Neutrophil (primary cell): ENCODE measurements around the gene FAM184A.
"Not testable (repeated sequence)": the region's sequence is repeated elsewhere in the genome, so short reads cannot be mapped to it uniquely, and the experiment has no call there.

Experiments used
- H3K27ac ChIP-seq: fragments of 200-600 bp; sonication (generic); 2 replicates; pipeline ENCODE4 v1.5.1; 2016; ENCODE audit warnings: mild to moderate bottlenecking, moderate library complexity
- H3K27me3 ChIP-seq: fragments of 200-600 bp; sonication (generic); 2 replicates; pipeline ENCODE4 v1.6.0; 2016; ENCODE audit warnings: mild to moderate bottlenecking
- H3K36me3 ChIP-seq: fragments of 200-600 bp; sonication (generic); 2 replicates; pipeline ENCODE4 v1.5.1; 2017
- H3K4me1 ChIP-seq, 2 experiments: fragments of 200-600 bp in 1 of 2; sonication (generic) in 1 of 2; 1 replicate in 1 of 2; 2 replicates in 1 of 2; pipeline versions ENCODE4 v1.5.1 to v1.6.1; 2013 to 2016; ENCODE audit warnings: low read depth in 1 of 2, low read length in 1 of 2, mild to moderate bottlenecking in 1 of 2, moderate library complexity in 1 of 2; ENCODE audit not compliant: control insufficient read depth in 1 of 2, insufficient read depth in 1 of 2
- H3K4me3 ChIP-seq, 2 experiments: fragments of 200-600 bp in 1 of 2; sonication (generic) in 1 of 2; 1 replicate in 1 of 2; 2 replicates in 1 of 2; pipeline ENCODE4 v1.5.1; 2013 to 2016; ENCODE audit warnings: low read depth in 1 of 2, low read length in 1 of 2, mild to moderate bottlenecking in 1 of 2, moderate library complexity in 1 of 2
- H3K9me3 ChIP-seq: fragments of 200-600 bp; sonication (generic); 2 replicates; pipeline ENCODE4 v1.5.1; 2016
- TF ChIP-seq, protein P1 (sequence below): fragments of 200-600 bp; sonication (generic); IDR thresholded peaks from 2 replicates; pipeline ENCODE4 v1.5.1; 2016; ENCODE audit warnings: antibody characterized with exemption

Gene FAM184A

DNA sequence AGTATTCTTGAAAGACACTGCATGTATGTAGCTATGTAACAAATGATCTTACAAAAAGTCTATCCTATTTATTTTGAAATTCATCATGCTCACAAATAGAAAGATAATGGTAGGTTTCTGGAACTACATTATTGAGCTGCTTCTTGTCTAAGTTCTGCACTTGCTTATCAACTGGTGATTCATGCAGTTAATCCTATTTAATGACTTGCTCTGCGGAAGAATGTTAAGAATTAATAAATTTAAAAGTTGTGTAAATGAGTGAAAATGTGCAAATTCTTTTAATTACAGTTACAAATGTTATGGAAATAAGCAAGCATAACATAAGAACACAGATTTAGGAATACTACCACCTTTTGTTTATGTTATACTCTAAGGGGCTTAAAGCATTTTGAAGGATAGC is 76.4 kb downstream of the FAM184A start:
- Histone ChIP-seq H3K36me3 (no peaks in the 10 kb centered on the region), H3K9me3 (no peaks in the 10 kb centered on the region), H3K27me3 (no peaks in the 10 kb centered on the region), H3K4me1 (no peaks in the 10 kb centered on the region), H3K4me3 (no peak overlapping the region), H3K27ac (no peak overlapping the region)
- TF ChIP-seq, protein P1, sequence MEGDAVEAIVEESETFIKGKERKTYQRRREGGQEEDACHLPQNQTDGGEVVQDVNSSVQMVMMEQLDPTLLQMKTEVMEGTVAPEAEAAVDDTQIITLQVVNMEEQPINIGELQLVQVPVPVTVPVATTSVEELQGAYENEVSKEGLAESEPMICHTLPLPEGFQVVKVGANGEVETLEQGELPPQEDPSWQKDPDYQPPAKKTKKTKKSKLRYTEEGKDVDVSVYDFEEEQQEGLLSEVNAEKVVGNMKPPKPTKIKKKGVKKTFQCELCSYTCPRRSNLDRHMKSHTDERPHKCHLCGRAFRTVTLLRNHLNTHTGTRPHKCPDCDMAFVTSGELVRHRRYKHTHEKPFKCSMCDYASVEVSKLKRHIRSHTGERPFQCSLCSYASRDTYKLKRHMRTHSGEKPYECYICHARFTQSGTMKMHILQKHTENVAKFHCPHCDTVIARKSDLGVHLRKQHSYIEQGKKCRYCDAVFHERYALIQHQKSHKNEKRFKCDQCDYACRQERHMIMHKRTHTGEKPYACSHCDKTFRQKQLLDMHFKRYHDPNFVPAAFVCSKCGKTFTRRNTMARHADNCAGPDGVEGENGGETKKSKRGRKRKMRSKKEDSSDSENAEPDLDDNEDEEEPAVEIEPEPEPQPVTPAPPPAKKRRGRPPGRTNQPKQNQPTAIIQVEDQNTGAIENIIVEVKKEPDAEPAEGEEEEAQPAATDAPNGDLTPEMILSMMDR = no peak

DNA sequence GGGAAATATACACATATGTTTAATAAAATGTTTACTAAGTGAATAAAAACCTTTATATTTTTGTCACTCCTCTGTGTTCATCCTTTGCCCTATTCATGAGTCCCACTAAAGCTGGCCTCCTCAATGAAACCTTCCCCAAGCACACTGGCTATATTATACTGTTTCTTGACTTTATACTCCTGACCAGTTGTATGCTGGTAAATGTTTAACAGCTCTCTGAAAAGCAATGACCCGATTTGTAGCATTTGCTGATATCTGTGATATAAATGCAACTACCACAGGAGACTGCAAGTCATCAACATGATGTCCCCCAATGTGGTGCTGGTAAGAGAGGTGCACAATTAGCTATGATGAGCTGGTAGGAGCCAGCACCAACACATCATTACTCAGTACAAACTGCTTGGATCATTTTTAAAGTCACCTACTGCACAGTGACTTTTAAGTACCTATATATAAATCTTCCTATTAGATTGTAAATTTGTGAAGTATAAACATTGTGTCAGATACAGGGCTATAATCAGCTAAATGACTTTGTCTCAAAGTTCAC is 78.9 kb downstream of the FAM184A start:
- Histone ChIP-seq H3K9me3 (no peaks in the 10 kb centered on the region), H3K27me3 (no peaks in the 10 kb centered on the region), H3K4me3 (no peak overlapping the region), H3K4me1 (no peaks in the 10 kb centered on the region), H3K36me3 (no peaks in the 10 kb centered on the region), H3K27ac (no peak overlapping the region)
- TF ChIP-seq, protein P1 = no peak

DNA sequence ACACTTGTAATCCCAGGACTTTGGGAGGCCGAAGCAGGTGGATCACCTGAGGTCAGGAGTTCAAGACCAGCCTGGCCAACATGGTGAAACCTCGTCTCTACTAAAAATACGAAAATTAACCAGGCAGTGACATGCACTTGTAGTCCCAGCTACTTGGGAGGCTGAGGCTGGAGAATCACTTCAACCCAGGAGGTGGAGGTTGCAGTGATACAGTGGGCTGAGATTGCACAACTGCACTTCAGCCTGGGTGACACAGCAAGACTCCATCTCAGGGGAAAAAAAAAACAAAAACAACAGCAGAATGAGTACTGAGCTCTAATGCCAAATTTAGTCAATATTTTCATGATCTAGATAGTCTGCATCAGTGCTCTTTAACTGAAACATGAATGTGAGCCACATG is 81.0 kb downstream of the FAM184A start:
- H3K27me3 ChIP-seq, H3K27ac ChIP-seq, H3K9me3 ChIP-seq, H3K4me1 ChIP-seq, H3K4me3 ChIP-seq, H3K36me3 ChIP-seq: not testable (repeated sequence)

DNA sequence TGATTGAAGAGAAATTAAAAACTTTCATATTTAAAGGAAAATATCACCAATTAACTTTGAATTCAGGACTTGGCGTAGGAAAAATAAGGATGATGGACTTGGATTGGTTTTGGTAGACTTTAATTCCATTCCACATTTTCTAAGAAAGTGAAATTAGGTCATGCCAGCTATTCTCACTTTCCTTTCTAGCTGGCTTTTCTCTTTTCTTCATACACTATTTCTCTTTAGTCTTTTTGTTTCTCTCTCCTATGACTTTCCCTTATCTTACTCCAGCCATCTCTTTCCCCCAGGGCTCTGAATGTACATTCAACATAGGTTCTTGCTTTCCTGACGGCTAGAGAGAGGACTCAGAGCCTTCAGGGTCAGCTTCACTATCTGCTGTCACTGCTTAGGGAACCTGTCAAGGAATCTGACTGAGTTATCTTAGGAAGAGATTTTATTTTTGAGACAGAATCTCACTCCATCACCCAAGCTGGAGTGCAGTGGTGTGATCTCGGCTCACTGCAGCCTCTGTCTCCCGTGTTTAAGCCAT is 82.1 kb downstream of the FAM184A start:
- Histone ChIP-seq H3K36me3 (no peaks in the 10 kb centered on the region), H3K27ac (no peak overlapping the region), H3K4me3 (no peak overlapping the region), H3K27me3 (no peaks in the 10 kb centered on the region), H3K9me3 (no peaks in the 10 kb centered on the region), H3K4me1 (no peaks in the 10 kb centered on the region)
- TF ChIP-seq, protein P1 = no peak

DNA sequence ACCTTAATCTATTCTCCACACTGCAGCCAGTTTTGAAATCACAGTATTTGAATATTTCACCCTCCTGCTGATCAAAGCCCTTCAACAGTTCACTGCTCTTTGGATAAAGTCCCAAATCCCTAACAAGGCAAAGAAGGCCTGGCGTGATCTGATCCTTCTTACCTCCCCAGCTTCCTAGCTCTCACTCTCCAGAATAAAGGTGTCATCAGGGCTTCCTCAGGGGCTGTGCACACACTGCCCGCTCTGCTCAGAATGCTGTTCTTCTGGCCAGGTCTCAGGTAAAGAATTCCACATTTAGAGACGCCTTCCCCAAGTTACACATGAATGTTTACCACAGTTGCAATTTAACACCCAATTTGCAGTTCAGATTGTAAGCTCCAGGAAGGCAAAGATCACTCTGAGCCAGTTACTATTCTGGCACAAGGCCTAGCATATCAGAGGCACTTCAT is 84.6 kb downstream of the FAM184A start:
- no peak overlapping the region for H3K4me3 ChIP-seq
- H3K36me3 ChIP-seq = no peaks in the 10 kb centered on the region
- TF ChIP-seq, protein P1 = no peak
- H3K4me1 ChIP-seq = no peaks in the 10 kb centered on the region
- H3K27ac ChIP-seq = no peak overlapping the region
- no peaks in the 10 kb centered on the region for H3K27me3 ChIP-seq
- H3K9me3 ChIP-seq = no peaks in the 10 kb centered on the region

DNA sequence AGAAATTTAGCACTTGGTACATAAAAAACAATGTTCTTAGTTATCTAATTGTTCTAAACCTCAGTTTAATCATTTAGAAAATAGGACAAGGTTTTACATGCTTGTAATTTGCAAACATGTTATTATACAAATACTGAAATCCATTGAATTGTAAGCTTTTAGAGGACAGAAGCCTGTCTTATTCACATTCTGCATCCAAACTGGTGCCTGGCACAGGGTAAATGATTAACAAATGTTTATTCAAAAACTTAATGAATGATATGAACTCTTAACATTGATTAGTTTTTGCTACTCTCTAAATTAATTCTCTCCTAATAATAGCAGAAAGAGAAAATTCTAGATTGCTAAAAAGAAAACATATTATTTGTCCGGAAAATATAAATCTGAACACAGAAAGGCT is 85.1 kb downstream of the FAM184A start:
- H3K9me3 ChIP-seq = no peaks in the 10 kb centered on the region
- H3K27me3 ChIP-seq = no peaks in the 10 kb centered on the region
- no peaks in the 10 kb centered on the region for H3K4me1 ChIP-seq
- H3K4me3 ChIP-seq = no peak overlapping the region
- H3K36me3 ChIP-seq = no peaks in the 10 kb centered on the region
- H3K27ac ChIP-seq = no peak overlapping the region
- TF ChIP-seq, protein P1 = no peak
